NT2/D1 (cell line): Measurements from ENCODE around the gene SCCPDH.

ENCODE experiments used
- SUZ12 ChIP-seq: IDR thresholded peaks from 2 replicates; pipeline ENCODE4 v1.6.1; 2011; ENCODE audit not compliant: insufficient read length, insufficient read depth; ENCODE audit errors: extremely low read depth
- YY1 ChIP-seq: IDR thresholded peaks from 2 replicates; pipeline ENCODE4 v1.6.1; 2011; ENCODE audit not compliant: insufficient read length, insufficient read depth
- ZNF274 ChIP-seq: IDR thresholded peaks from 2 replicates; pipeline ENCODE4 v1.6.1; 2011; ENCODE audit warnings: mild to moderate bottlenecking, low read depth, low read length

DNA sequence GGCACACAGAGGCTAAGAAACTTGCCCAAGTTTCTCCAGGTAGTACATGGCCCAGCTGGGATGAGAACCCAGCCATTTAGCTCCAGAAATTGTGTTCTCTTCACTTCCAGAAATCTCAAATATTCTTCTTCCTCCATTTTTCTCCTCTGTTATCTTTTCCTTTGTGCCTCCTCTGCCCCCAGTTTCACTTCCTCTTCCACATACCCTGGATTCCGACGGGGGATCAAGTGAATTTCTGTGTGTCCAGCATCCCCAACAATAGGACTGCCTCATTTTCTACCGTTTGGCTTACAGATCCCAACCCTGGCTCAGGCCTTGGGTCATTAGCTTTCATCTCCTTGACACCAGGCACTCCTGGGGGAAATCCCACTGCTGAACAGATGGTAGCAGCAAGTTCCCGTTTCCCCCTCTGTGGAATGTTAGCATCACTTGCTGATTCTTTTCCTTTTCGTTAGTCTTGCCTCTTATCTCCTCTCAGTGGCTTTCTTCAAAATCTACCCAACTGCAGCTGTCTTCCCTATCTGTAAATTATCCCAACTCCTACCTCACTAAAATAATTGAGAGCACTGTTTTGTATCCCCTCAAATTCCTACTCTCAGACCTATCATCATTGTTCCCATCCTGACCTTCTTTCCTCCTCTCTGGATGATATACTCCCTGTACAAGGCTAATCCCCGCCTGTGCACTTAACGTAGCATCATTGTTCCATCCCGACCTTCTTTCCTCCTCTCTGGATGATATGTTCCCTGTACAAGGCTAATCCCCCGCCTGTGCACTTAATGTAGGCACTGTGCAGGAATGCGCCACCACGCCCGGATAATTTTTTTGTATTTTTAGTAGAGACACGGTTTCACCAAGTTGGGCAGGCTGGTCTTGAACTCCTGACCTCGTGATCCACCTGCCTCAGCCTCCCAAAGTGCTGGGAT lies 36.5 kb downstream of the SCCPDH start:
- TF ChIP-seq SUZ12 (no peak), YY1 (no peak), ZNF274 (no peak)
